ENCODE data around the gene HDAC4. TPM values are rescaled to one million over a fixed set of nuclear protein-coding genes. Genes with fewer than 3 reads are reported as not detected.

Gene HDAC4
- total and polyA plus RNA-seq, 2 donors (not counting 1 experiment from before 2014, with no cell fraction given), result 13.5 to 46.0 TPM

GRCh38 chr2:239130786-239131325, 270.0 kb downstream of the HDAC4 start:
- no peak overlapping the region for H3K27ac Mint-ChIP-seq
- Histone ChIP-seq H3K27ac (ENCODE audit: low read length in 2 of 2) (no peak overlapping the region), H3K79me2 (ENCODE audit: control insufficient read depth, insufficient read depth, low read length) (no peaks in the 10 kb centered on the region), H3K4me2 (replicated peaks; ENCODE audit: low read depth, low read length, poor library complexity, severe bottlenecking) (no peak overlapping the region), H3K4me1 (ENCODE audit: control insufficient read depth in 2 of 2, insufficient read depth in 2 of 2, low read length in 2 of 2) (no peaks in the 10 kb centered on the region), H3K27me3 (replicated peaks in 1 of 4; ENCODE audit: control extremely low read depth in 1 of 4, control insufficient read depth in 3 of 4, insufficient read depth in 4 of 4, low read length in 3 of 4) (no peaks in the 10 kb centered on the region), H3K9me3 (ENCODE audit: control extremely low read depth in 1 of 3, control insufficient read depth in 2 of 3, insufficient read depth in 1 of 3, low read length in 2 of 3) (no peaks in the 10 kb centered on the region), H3K36me3 (replicated peaks in 1 of 2; ENCODE audit: control extremely low read depth in 1 of 2, control insufficient read depth in 1 of 2, extremely low read depth in 1 of 2, insufficient read depth in 2 of 2, low read length in 1 of 2) (peaks cover 0 to 31% of the 10 kb centered on the region in 2 experiments), H4K20me1 (ENCODE audit: control insufficient read depth, insufficient read depth, low read length, poor library complexity, severe bottlenecking) (no peaks in the 10 kb centered on the region), H2AFZ (ENCODE audit: insufficient read depth, low read depth, low read length, poor library complexity, severe bottlenecking) (no peak overlapping the region), H3K4me3 (ENCODE audit: control extremely low read depth in 1 of 5, extremely low read depth in 1 of 5, insufficient read depth in 1 of 5, low read depth in 2 of 5, low read length in 4 of 5) (no peak overlapping the region), H3K9ac (ENCODE audit: low read length) (no peak overlapping the region)
- intact Hi-C loops (cut with micrococcal nuclease), result no loop called here
- H3K4me1 Mint-ChIP-seq, result no peaks in the 10 kb centered on the region
- WGBS (ENCODE audit: insufficient coverage), result 98% methylated on average over 16 of the region's 16 CpGs
- TF ChIP-seq CTCF (IDR thresholded peaks at IDR 0.05) (no peak), EZH2 (IDR thresholded peaks at IDR 0.05; ENCODE audit: borderline replicate concordance, insufficient read depth, low read depth, low read length, poor library complexity, severe bottlenecking) (no peak)
- ATAC-seq (ENCODE audit: low read depth), result no peak
- POLR2A ChIA-PET, result no interaction called here
- no peaks in the 10 kb centered on the region for H3K27me3 Mint-ChIP-seq
- no peak overlapping the region for H3K4me3 Mint-ChIP-seq
- no peak for DNase-seq
- CTCF ChIA-PET, result no interaction called here
- no peaks in the 10 kb centered on the region for H3K9me3 Mint-ChIP-seq (ENCODE audit: insufficient read depth)

- POLR2A ChIA-PET, result no interaction called here
- H4K20me1 ChIP-seq (ENCODE audit: control insufficient read depth, insufficient read depth, low read length, poor library complexity, severe bottlenecking), result no peaks in the 10 kb centered on the region
- no peaks in the 10 kb centered on the region for H3K27me3 Mint-ChIP-seq
Measured at GRCh38 chr2:239130041-239130440, 270.8 kb downstream of the HDAC4 start.

More at GRCh38 chr2:239130041-239130440, 270.8 kb downstream of the HDAC4 start:
- no peak overlapping the region for H3K27ac ChIP-seq (ENCODE audit: low read length in 2 of 2)
- CTCF ChIA-PET, result no interaction called here
- H3K9me3 Mint-ChIP-seq (ENCODE audit: insufficient read depth), result no peaks in the 10 kb centered on the region
- H3K9me3 ChIP-seq (ENCODE audit: control extremely low read depth in 1 of 3, control insufficient read depth in 2 of 3, insufficient read depth in 1 of 3, low read length in 2 of 3), result no peaks in the 10 kb centered on the region
- peaks cover 4 to 32% of the 10 kb centered on the region in 2 experiments for H3K36me3 ChIP-seq (replicated peaks in 1 of 2; ENCODE audit: control extremely low read depth in 1 of 2, control insufficient read depth in 1 of 2, extremely low read depth in 1 of 2, insufficient read depth in 2 of 2, low read length in 1 of 2)
- TF ChIP-seq CTCF (IDR thresholded peaks at IDR 0.05), result no peak
- no peak for ATAC-seq (ENCODE audit: low read depth)
- no peak overlapping the region for H3K9ac ChIP-seq (ENCODE audit: low read length)
- 91% methylated on average over 9 of the region's 9 CpGs for WGBS (ENCODE audit: insufficient coverage)
- H3K4me2 ChIP-seq (replicated peaks; ENCODE audit: low read depth, low read length, poor library complexity, severe bottlenecking), result no peak overlapping the region
- no peak for DNase-seq
- no peaks in the 10 kb centered on the region for H3K4me1 Mint-ChIP-seq
- H3K4me3 ChIP-seq (ENCODE audit: control extremely low read depth in 1 of 5, extremely low read depth in 1 of 5, insufficient read depth in 1 of 5, low read depth in 2 of 5, low read length in 4 of 5), result no peak overlapping the region
- H2AFZ ChIP-seq (ENCODE audit: insufficient read depth, low read depth, low read length, poor library complexity, severe bottlenecking), result no peak overlapping the region
- H3K27me3 ChIP-seq (replicated peaks in 1 of 4; ENCODE audit: control extremely low read depth in 1 of 4, control insufficient read depth in 3 of 4, insufficient read depth in 4 of 4, low read length in 3 of 4), result no peaks in the 10 kb centered on the region
- H3K27ac Mint-ChIP-seq, result no peak overlapping the region
- no peaks in the 10 kb centered on the region for H3K79me2 ChIP-seq (ENCODE audit: control insufficient read depth, insufficient read depth, low read length)
- H3K4me1 ChIP-seq (ENCODE audit: control insufficient read depth in 2 of 2, insufficient read depth in 2 of 2, low read length in 2 of 2), result no peaks in the 10 kb centered on the region
- H3K4me3 Mint-ChIP-seq, result no peak overlapping the region
- intact Hi-C loops (cut with micrococcal nuclease), result no loop called here
